Omental fat pad (tissue), 4 donors: Measurements from ENCODE around the gene MGAT4B. TPM values are rescaled to one million over a fixed set of nuclear protein-coding genes. Genes with fewer than 3 reads are reported as not detected.

Source experiments
- ATAC-seq: fragments of 150-250 bp; one replicate; pipeline ENCODE4 v1.9.1; 2016; ENCODE audit warnings: mild to moderate bottlenecking, moderate library complexity; ENCODE audit not compliant: low FRiP score
- DNase-seq: peaks from one replicate; pipeline ENCODE4 v3.0.0-alpha.2; 2019; ENCODE audit warnings: low spot score
- CTCF ChIP-seq, 3 donors: fragments of 450-650 bp; IDR thresholded peaks; one replicate each; pipeline ENCODE4 v1.5.1; 2016 to 2017; ENCODE audit warnings: antibody characterized with exemption in 3 of 3, mild to moderate bottlenecking in 3 of 3, moderate library complexity in 2 of 3
- total RNA-seq, 4 donors: library from RNA; depleted of rRNA; stranded (reverse); fragments of >200 nt; gene quantifications; one replicate each; pipeline ENCODE4 v1.1.0, GENCODE V29; 2016

The MGAT4B gene
- total RNA-seq, 4 donors from 2014 or later: 67.6 to 90.1 (median 73.9) TPM

DNA sequence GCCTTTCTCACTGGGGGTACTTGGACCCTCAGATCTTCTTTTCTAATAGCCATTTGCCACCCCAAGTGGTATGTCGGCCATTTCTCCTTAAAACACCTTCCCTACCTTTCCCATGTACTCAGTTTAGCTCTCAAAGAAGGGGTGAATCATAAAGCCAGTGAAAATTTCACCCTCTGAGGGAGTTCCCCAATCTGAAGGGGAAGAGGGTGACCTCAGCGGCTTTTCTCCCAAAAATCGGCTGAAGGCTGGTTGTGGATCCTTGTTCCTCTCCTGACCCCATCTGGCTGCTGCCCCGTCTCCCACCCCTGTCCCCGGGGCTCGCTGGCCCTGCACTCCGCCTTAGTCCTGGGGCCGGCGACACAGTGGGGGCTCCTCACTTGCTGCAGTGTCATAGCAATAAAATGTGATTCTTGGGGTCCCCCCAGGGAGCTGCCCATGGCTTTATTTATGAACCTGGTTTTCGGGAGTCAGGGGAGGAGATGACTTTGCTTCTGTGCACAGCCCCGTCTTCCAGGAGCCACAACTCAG, 30.2 kb downstream of the MGAT4B start:
- ATAC-seq (no peak), DNase-seq (no peak)
- TF ChIP-seq CTCF (IDR thresholded peaks at IDR 0.05): no peak

- ATAC-seq (no peak), DNase-seq (no peak)
- no peak for TF ChIP-seq CTCF (IDR thresholded peaks at IDR 0.05)
Observed at GRCh38 chr5:179774442-179774841, 32.2 kb downstream of the MGAT4B start.

GRCh38 chr5:179773686-179774040, 33.0 kb downstream of the MGAT4B start:
- no peak for DNase-seq
- no peak for TF ChIP-seq CTCF (IDR thresholded peaks at IDR 0.05)
- ATAC-seq: no peak

- ATAC-seq (no peak), DNase-seq (no peak)
- TF ChIP-seq CTCF (IDR thresholded peaks at IDR 0.05): no peak
Observed at GRCh38 chr5:179772351-179772750, 34.3 kb downstream of the MGAT4B start.

GRCh38 chr5:179771311-179771895, 35.3 kb downstream of the MGAT4B start:
- ATAC-seq: no peak
- no peak for DNase-seq
- no peak for TF ChIP-seq CTCF (IDR thresholded peaks at IDR 0.05)

- no peak for TF ChIP-seq CTCF (IDR thresholded peaks at IDR 0.05)
- ATAC-seq: no peak
Observed at GRCh38 chr5:179769796-179770195, 36.9 kb downstream of the MGAT4B start.

DNA sequence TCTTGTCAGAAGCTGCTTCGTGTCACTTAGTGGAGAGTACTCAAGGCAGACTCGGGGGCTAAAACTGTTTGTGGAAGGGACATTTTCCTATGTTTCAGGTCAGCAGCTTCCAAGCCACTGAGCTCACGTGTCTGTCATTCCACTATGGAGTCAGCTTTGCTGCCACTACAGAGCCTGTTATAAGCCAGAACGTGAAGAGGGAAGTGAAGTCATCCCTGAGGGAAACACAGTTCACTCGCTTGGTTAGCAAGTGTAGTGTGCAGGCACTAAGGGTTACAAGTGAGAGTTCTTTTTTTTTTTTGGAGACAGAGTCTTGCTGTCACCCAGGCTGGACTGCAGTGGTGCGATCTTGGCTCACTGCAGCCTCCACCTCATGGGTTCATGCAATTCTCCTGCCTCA, 37.4 kb downstream of the MGAT4B start:
- ATAC-seq (no peak), DNase-seq (no peak)
- TF ChIP-seq CTCF (IDR thresholded peaks at IDR 0.05): no peak

More at GRCh38 chr5:179769796-179770195, 36.9 kb downstream of the MGAT4B start:
- DNase-seq: no peak
